Inferior parietal cortex (tissue), 1 donor: ENCODE measurements around the gene NTRK2.
A peak's percentile ranks its signal among the peaks of the same experiment; 100 is the strongest.

Experiments
- DNase-seq: peaks from one replicate; pipeline ENCODE4 v3.0.0-alpha.2; 2016; ENCODE audit errors: extremely low spot score

The NTRK2 gene

GRCh38 chr9:84669288-84670137, at the start of gene NTRK2:
NTRK2 (plus strand) TSS chr9:84669729; CDS start chr9:84670749, 1,020 bp downstream.
- peak; percentile 63 for DNase-seq

- DNase-seq, result no peak
Observed at GRCh38 chr9:84620338-84620737, 49.2 kb upstream of the NTRK2 start.

- no peak for DNase-seq
Observed at GRCh38 chr9:84621811-84622210, 47.7 kb upstream of the NTRK2 start.

- no peak for DNase-seq
Observed at GRCh38 chr9:84622981-84623380, 46.5 kb upstream of the NTRK2 start.

- DNase-seq, result no peak
Observed at GRCh38 chr9:84636436-84636835, 33.1 kb upstream of the NTRK2 start.

GRCh38 chr9:84642553-84643141, 26.9 kb upstream of the NTRK2 start:
- DNase-seq, result no peak

GRCh38 chr9:84647699-84648098, 21.8 kb upstream of the NTRK2 start:
- DNase-seq, result no peak

GRCh38 chr9:84652496-84653120, 16.9 kb upstream of the NTRK2 start:
- DNase-seq, result peak; percentile 59

- DNase-seq, result no peak
Observed at GRCh38 chr9:84655447-84655846, 14.1 kb upstream of the NTRK2 start.

- DNase-seq, result no peak
Observed at GRCh38 chr9:84659313-84659712, 10.2 kb upstream of the NTRK2 start.

- no peak for DNase-seq
Observed at GRCh38 chr9:84659773-84660172, 9.8 kb upstream of the NTRK2 start.

- DNase-seq, result peak; percentile 63
Observed at GRCh38 chr9:84667571-84668195, 1.8 kb upstream of the NTRK2 start.

GRCh38 chr9:84668196-84669012, 1.1 kb upstream of the NTRK2 start:
- DNase-seq, result peak; percentile 85

GRCh38 chr9:84669013-84669287, 579 bp upstream of the NTRK2 start:
- peak; percentile 55 for DNase-seq

GRCh38 chr9:84670138-84671041, 861 bp downstream of the NTRK2 start:
- no peak for DNase-seq

GRCh38 chr9:84671586-84672521, 2.3 kb downstream of the NTRK2 start:
- peak; percentile 70 for DNase-seq

- no peak for DNase-seq
Observed at GRCh38 chr9:84673806-84674205, 4.3 kb downstream of the NTRK2 start.

- no peak for DNase-seq
Observed at GRCh38 chr9:84677080-84677479, 7.6 kb downstream of the NTRK2 start.

- DNase-seq, result no peak
Observed at GRCh38 chr9:84679571-84679970, 10.0 kb downstream of the NTRK2 start.
